Uterus (tissue), 2 donors: ENCODE results near the gene PGAM5.
"Not testable (repeated sequence)": the region's sequence is repeated elsewhere in the genome, so short reads cannot be mapped to it uniquely, and the experiment has no call there.

Experiments
- POLR2A ChIP-seq, 2 donors: fragments of 450-650 bp; IDR thresholded peaks; one replicate each; pipeline ENCODE4 v1.6.1; 2016; ENCODE audit warnings: antibody characterized with exemption in 2 of 2, mild to moderate bottlenecking in 1 of 2, moderate library complexity in 1 of 2
- TF ChIP-seq, protein P1 (sequence below), 4 experiments: fragments of 200-600 bp in 2 of 4; fragments of 450-650 bp in 2 of 4; sonication (generic) in 2 of 4; IDR thresholded peaks; one replicate each; pipeline ENCODE4 v1.5.1; 2016 to 2019; ENCODE audit warnings: antibody characterized with exemption in 4 of 4, mild to moderate bottlenecking in 2 of 4, moderate library complexity in 1 of 4

DNA sequence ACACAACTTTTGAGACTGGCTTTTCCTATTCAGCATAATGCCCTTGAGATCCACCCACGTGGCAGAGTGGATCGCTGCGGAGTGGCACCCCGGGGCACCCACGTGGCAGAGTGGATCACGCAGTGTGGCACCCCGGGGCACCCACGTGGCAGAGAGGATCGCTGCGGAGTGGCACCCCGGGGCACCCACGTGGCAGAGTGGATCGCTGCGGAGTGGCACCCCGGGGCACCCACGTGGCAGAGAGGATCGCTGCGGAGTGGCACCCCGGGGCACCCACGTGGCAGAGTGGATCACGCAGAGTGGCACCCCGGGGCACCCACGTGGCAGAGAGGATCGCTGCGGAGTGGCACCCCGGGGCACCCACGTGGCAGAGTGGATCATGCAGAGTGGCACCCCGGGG is 48.2 kb downstream of the PGAM5 start:
- TF ChIP-seq, protein P1, sequence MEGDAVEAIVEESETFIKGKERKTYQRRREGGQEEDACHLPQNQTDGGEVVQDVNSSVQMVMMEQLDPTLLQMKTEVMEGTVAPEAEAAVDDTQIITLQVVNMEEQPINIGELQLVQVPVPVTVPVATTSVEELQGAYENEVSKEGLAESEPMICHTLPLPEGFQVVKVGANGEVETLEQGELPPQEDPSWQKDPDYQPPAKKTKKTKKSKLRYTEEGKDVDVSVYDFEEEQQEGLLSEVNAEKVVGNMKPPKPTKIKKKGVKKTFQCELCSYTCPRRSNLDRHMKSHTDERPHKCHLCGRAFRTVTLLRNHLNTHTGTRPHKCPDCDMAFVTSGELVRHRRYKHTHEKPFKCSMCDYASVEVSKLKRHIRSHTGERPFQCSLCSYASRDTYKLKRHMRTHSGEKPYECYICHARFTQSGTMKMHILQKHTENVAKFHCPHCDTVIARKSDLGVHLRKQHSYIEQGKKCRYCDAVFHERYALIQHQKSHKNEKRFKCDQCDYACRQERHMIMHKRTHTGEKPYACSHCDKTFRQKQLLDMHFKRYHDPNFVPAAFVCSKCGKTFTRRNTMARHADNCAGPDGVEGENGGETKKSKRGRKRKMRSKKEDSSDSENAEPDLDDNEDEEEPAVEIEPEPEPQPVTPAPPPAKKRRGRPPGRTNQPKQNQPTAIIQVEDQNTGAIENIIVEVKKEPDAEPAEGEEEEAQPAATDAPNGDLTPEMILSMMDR (IDR thresholded peaks at IDR 0.05) = not testable (repeated sequence)
- not testable (repeated sequence) for TF ChIP-seq POLR2A (IDR thresholded peaks at IDR 0.05)
